HepG2 (cell line): ENCODE data around the gene GMPPA. TPM values are rescaled to one million over a fixed set of nuclear protein-coding genes. Genes with fewer than 3 reads are reported as not detected.

Experiments used
- ATAC-seq: fragments of 200-7000 bp; cut with Tn5 transposase; 3 replicates; pipeline ENCODE4 v1.9.1; 2020; ENCODE audit warnings: mild to moderate bottlenecking, moderate library complexity
- BruUV-seq: library from RNA; stranded (reverse); fragments of 400-500 nt; replicated peaks from 2 replicates; lab custom pipeline; 2021; lab: Mats Ljungman, UMichigan
- CTCF ChIA-PET: fragments of 300-600 bp; formaldehyde crosslinking; extraction: SDS; loops from one replicate; lab custom pipeline; 2021; ENCODE audit warnings: low total read pairs, inconsistent platforms, low intra/inter-chr PET ratio; lab: Yijun Ruan, JAX
- POLR2A ChIA-PET: fragments of 350-600 bp; sonication (Branson Sonifier 250); formaldehyde crosslinking; loops from one replicate; lab custom pipeline; 2020; ENCODE audit warnings: antibody characterized with exemption, inconsistent platforms; lab: Yijun Ruan, JAX
- DNase-seq: peaks from one replicate; pipeline ENCODE4 v3.0.0-alpha.2; 2015; ENCODE audit warnings: low spot score
- FAIRE-seq: peaks from 3 replicates; lab custom pipeline; 2011; peaks lifted over from hg19 to GRCh38; lab: Jason Lieb, UNC
- H2AFZ ChIP-seq: one replicate; pipeline ENCODE4 v1.6.1; 2011; ENCODE audit warnings: low read length, inconsistent platforms
- H3K27ac ChIP-seq: fragments of 300-600 bp; 3 replicates; pipeline ENCODE4 v1.8.0; 2011; ENCODE audit warnings: mixed run types, mild to moderate bottlenecking, mixed read lengths, low read length, inconsistent platforms; ENCODE audit not compliant: insufficient read depth; ENCODE audit errors: extremely low read length
- H3K27me3 ChIP-seq, 2 experiments: fragments of 200-600 bp in 1 of 2; 2 replicates in 1 of 2; 3 replicates in 1 of 2; pipeline versions ENCODE4 v1.6.0 to v1.8.0; 2011; ENCODE audit warnings: low read length in 2 of 2, mild to moderate bottlenecking in 2 of 2, moderate library complexity in 2 of 2, inconsistent platforms in 1 of 2; ENCODE audit not compliant: insufficient read depth in 2 of 2, control insufficient read depth in 1 of 2
- H3K36me3 ChIP-seq, 2 experiments: fragments of 200-600 bp in 1 of 2; replicated peaks in 1 of 2; 2 replicates in 1 of 2; 3 replicates in 1 of 2; pipeline versions ENCODE4 v1.5.1 to v1.8.0; 2011; ENCODE audit warnings: low read length in 2 of 2, inconsistent platforms in 1 of 2; ENCODE audit not compliant: insufficient read depth in 2 of 2, control insufficient read depth in 1 of 2
- H3K4me1 ChIP-seq: 2 replicates; pipeline ENCODE4 v1.5.1; 2012; ENCODE audit warnings: low read length, inconsistent platforms; ENCODE audit not compliant: insufficient read depth
- H3K4me2 ChIP-seq: 2 replicates; pipeline ENCODE4 v1.6.0; 2011; ENCODE audit warnings: low read depth, low read length, inconsistent platforms
- H3K4me3 ChIP-seq, 3 experiments: fragments of 200-600 bp in 1 of 3; sonication (generic), shearing (Covaris generic) in 1 of 3; replicated peaks in 1 of 3; 2 replicates each; pipeline ENCODE4 v1.5.1; 2011 to 2016; ENCODE audit warnings: low read length in 3 of 3, inconsistent platforms in 2 of 3, low read depth in 2 of 3, mild to moderate bottlenecking in 2 of 3, control low read depth in 1 of 3, mixed read lengths in 1 of 3; ENCODE audit not compliant: insufficient read depth in 1 of 3
- H3K79me2 ChIP-seq: one replicate; pipeline ENCODE4 v1.6.1; 2011; ENCODE audit warnings: low read length, inconsistent platforms; ENCODE audit not compliant: insufficient read depth
- H3K9ac ChIP-seq: 2 replicates; pipeline ENCODE4 v1.6.0; 2011; ENCODE audit warnings: mild to moderate bottlenecking, low read depth, low read length, inconsistent platforms; ENCODE audit not compliant: insufficient read depth
- H3K9me3 ChIP-seq: 2 replicates; pipeline ENCODE4 v1.5.1; 2012; ENCODE audit warnings: mild to moderate bottlenecking, low read length
- H4K20me1 ChIP-seq: 2 replicates; pipeline ENCODE4 v1.6.0; 2011; ENCODE audit warnings: inconsistent platforms, mild to moderate bottlenecking, low read length, moderate library complexity; ENCODE audit not compliant: insufficient read depth
- ATF7-NPFF ChIP-seq: sonication (generic); formaldehyde crosslinking; IDR thresholded peaks from 2 replicates; pipeline ENCODE4 v1.8.1; 2023; ENCODE audit warnings: mild to moderate bottlenecking, low read depth, missing genetic modification reagents, moderate library complexity
- RFXAP ChIP-seq: sonication (generic); formaldehyde crosslinking; IDR thresholded peaks from 2 replicates; pipeline ENCODE4 v1.4.0; 2020; ENCODE audit warnings: missing genetic modification reagents, borderline replicate concordance
- SMAD3 ChIP-seq: sonication (generic); formaldehyde crosslinking; IDR thresholded peaks from 2 replicates; pipeline ENCODE4 v1.4.0; 2020; ENCODE audit warnings: missing genetic modification reagents
- SMAD9 ChIP-seq: sonication (generic); formaldehyde crosslinking; IDR thresholded peaks from 2 replicates; pipeline ENCODE4 v1.5.1; 2020; ENCODE audit warnings: mild to moderate bottlenecking, missing genetic modification reagents
- ZNF251 ChIP-seq: sonication (generic); formaldehyde crosslinking; IDR thresholded peaks from 2 replicates; pipeline ENCODE4 v1.9.0; 2021; ENCODE audit warnings: mild to moderate bottlenecking, missing genetic modification reagents
- ZSCAN21 ChIP-seq: sonication (generic); formaldehyde crosslinking; IDR thresholded peaks from 2 replicates; pipeline ENCODE4 v1.8.0; 2022; ENCODE audit warnings: mild to moderate bottlenecking, missing genetic modification reagents, moderate library complexity, borderline replicate concordance
- WGBS: methylation state at CpG from one replicate; pipeline ENCODE4 v1.1.6; 2017; ENCODE audit warnings: low lambda C conversion rate; 5-methylcytosine and 5-hydroxymethylcytosine counted together
- in situ Hi-C: cut with HindIII; loops from 2 replicates; pipeline ENCODE4 v1.10.0; 2017; ENCODE audit warnings: low pct_unique_long_range_greater_than_20kb; ENCODE audit not compliant: extremely low pct_ligation_motif_present
- intact Hi-C: fragments of 100-400 bp; cut with micrococcal nuclease; formaldehyde crosslinking; loops from one replicate; pipeline ENCODE4 v1.10.0; 2022; ENCODE audit not compliant: unreplicated experiment
- polyA plus RNA-seq, 8 experiments: library from polyadenylated mRNA; depleted of rRNA in 3 of 8; stranded (reverse) in 7 of 8; unstranded in 1 of 8; fragments of >200 nt; fragmentation: Illumina TruSeq in 4 of 8; extraction: Trizol in 4 of 8; gene quantifications; 2 replicates each; pipeline versions ENCODE4 v1.2.1 to v1.2.3, GENCODE V29; 2011 to 2016; ENCODE audit warnings: low read depth in 4 of 8, missing spikeins in 1 of 8, mixed read lengths in 1 of 8; ENCODE audit not compliant: insufficient read depth in 1 of 8
- total RNA-seq, 5 experiments: library from RNA; depleted of rRNA; stranded (reverse); fragments of >200 nt; fragmentation: Illumina TruSeq; extraction: Trizol; gene quantifications; 2 replicates each; pipeline ENCODE4 v1.2.3, GENCODE V29; 2016; ENCODE audit warnings: low read depth in 1 of 5
- TF ChIP-seq, protein P1 (sequence below): sonication (generic); formaldehyde crosslinking; IDR thresholded peaks from 2 replicates; pipeline ENCODE4 v1.4.0; 2020; ENCODE audit warnings: mild to moderate bottlenecking, missing genetic modification reagents
- TF ChIP-seq, protein P2 (sequence below): sonication (generic); formaldehyde crosslinking; IDR thresholded peaks from 2 replicates; pipeline ENCODE4 v1.4.0; 2020; ENCODE audit warnings: mild to moderate bottlenecking, missing genetic modification reagents

Gene GMPPA
- total and polyA plus RNA-seq, 2 of the 13 experiments (the other 11 are each of a cell fraction or from before 2014, with no cell fraction given) = 81.1 to 106 TPM

DNA sequence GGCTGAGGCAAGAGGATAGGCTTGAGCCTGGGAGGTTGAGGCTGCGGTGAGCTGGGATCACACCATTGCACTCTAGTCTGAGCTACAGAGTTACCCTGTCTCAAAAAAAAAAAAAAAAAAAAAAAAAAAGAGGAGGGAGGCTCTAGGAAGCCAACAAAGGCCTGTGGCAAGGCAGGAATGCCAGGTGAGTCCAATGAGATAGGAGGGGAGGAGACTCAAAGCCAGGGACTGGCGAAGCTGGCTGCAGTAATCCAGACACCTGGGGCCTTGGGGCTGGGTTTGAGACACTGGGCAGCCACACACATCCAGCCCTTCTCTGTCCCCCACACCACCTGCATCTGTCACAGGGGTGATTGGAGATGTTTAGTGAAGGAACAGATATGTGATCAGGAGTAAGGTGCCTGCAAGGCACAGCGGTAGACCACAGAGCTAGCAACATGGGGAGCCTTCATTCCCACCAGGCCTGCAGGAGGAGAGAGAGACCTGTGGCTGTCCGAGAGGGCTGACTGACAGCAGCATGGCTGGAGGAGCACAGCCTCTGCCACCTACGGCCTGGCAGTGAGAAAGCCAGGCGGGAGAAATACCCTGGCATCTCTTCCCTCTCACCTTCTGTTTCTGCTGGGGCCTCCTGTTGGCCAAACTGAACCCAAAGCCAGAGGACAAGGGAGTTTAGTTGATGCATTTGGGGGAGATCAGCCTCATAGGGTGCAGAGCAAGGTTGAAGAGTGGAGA, 35.4 kb downstream of the GMPPA start:
- Histone ChIP-seq H3K4me3 (no peak overlapping the region), H3K9ac (no peak overlapping the region), H3K27me3 (peaks cover 16 to 74% of the 10 kb centered on the region in 2 experiments; a peak in 4 of 5 replicates), H3K9me3 (no peaks in the 10 kb centered on the region), H3K27ac (no peak overlapping the region), H2AFZ (no peak overlapping the region), H3K4me2 (no peak overlapping the region), H3K4me1 (peaks cover 28% of the 10 kb centered on the region), H4K20me1 (peaks cover 17% of the 10 kb centered on the region; the same call in 1 of the 2 replicates), H3K36me3 (peaks cover 0 to 5% of the 10 kb centered on the region in 2 experiments; a peak in 3 of 5 replicates), H3K79me2 (no peaks in the 10 kb centered on the region)
- WGBS = 17% methylated on average over 6 of the region's 6 CpGs
- POLR2A ChIA-PET = no interaction called here
- in situ Hi-C loops = loop anchor here (5.0 kb wide), 2 partner anchors 42 to 132 kb away; no protein-coding TSS in a partner anchor
- CTCF ChIA-PET = no interaction called here
- ATAC-seq = no peak
- no peak for FAIRE-seq
- TF ChIP-seq RFXAP (CRISPR knock-in tag) = no peak
- TF ChIP-seq, protein P1, sequence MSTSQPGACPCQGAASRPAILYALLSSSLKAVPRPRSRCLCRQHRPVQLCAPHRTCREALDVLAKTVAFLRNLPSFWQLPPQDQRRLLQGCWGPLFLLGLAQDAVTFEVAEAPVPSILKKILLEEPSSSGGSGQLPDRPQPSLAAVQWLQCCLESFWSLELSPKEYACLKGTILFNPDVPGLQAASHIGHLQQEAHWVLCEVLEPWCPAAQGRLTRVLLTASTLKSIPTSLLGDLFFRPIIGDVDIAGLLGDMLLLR (CRISPR knock-in tag) = no peak
- TF ChIP-seq ZNF251 = no peak
- TF ChIP-seq SMAD3 (CRISPR knock-in tag) = no peak
- TF ChIP-seq SMAD9 (CRISPR knock-in tag) = no peak
- no peak for TF ChIP-seq ATF7-NPFF
- intact Hi-C loops = loop anchor here (10.0 kb wide), 1 partner anchor 239 kb away; no protein-coding TSS in a partner anchor
- DNase-seq = no peak
- no TSS peak for BruUV-seq

- no peaks in the 10 kb centered on the region for H3K9me3 ChIP-seq
- H3K27ac ChIP-seq = no peak overlapping the region
- H4K20me1 ChIP-seq = peaks cover 32% of the 10 kb centered on the region
- in situ Hi-C loops (no loop called here), intact Hi-C loops (loop anchor here (10.0 kb wide), 1 partner anchor 242 kb away; no protein-coding TSS in a partner anchor)
- peaks cover 7% of the 10 kb centered on the region for H3K79me2 ChIP-seq
- 55% methylated on average over 16 of the region's 16 CpGs for WGBS
- no TSS peak for BruUV-seq
- ChIA-PET POLR2A (interaction anchor here (1.5 kb wide), 1 partner anchor 38 kb away, joined by 9 read pairs; the partner anchor contains the start of gene GMPPA), CTCF (no interaction called here)
- H3K9ac ChIP-seq = no peak overlapping the region
- no peak for FAIRE-seq
- H3K4me2 ChIP-seq = peak overlapping the region; percentile 51; the same call in 1 of the 2 replicates
- no peak for TF ChIP-seq ZSCAN21
- TF ChIP-seq, protein P2, sequence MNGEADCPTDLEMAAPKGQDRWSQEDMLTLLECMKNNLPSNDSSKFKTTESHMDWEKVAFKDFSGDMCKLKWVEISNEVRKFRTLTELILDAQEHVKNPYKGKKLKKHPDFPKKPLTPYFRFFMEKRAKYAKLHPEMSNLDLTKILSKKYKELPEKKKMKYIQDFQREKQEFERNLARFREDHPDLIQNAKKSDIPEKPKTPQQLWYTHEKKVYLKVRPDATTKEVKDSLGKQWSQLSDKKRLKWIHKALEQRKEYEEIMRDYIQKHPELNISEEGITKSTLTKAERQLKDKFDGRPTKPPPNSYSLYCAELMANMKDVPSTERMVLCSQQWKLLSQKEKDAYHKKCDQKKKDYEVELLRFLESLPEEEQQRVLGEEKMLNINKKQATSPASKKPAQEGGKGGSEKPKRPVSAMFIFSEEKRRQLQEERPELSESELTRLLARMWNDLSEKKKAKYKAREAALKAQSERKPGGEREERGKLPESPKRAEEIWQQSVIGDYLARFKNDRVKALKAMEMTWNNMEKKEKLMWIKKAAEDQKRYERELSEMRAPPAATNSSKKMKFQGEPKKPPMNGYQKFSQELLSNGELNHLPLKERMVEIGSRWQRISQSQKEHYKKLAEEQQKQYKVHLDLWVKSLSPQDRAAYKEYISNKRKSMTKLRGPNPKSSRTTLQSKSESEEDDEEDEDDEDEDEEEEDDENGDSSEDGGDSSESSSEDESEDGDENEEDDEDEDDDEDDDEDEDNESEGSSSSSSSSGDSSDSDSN (CRISPR knock-in tag) = 0 out of 2 replicates have a peak, but pooled peaks have one; percentile 10
- H3K36me3 ChIP-seq = peaks cover 15 to 25% of the 10 kb centered on the region in 2 experiments
- no peak for DNase-seq
- peaks cover 32% of the 10 kb centered on the region for H3K4me1 ChIP-seq
- H3K27me3 ChIP-seq = peaks cover 8 to 53% of the 10 kb centered on the region in 2 experiments; a peak in 4 of 5 replicates
- no peak overlapping the region for H2AFZ ChIP-seq
- peak; percentile 3 for ATAC-seq
- H3K4me3 ChIP-seq = no peak overlapping the region
Measured at GRCh38 chr2:219536425-219536824, 37.7 kb downstream of the GMPPA start.
